Activated naive CD4-positive, alpha-beta T cell treated with anti-CD3 and anti-CD28 coated beads, Interleukin-2, amount 50 U/mL, for 16 hours (primary cell): Measurements from ENCODE around the gene LIG1.
"Not testable (repeated sequence)": the region's sequence is repeated elsewhere in the genome, so short reads cannot be mapped to it uniquely, and the experiment has no call there.

Experiments
- DNase-seq: peaks from one replicate; pipeline ENCODE4 v3.0.0-alpha.2; 2020

Gene LIG1

GRCh38 chr19:48120505-48120904 lies 49.6 kb downstream of the LIG1 start:
- no peak for DNase-seq

- no peak for DNase-seq
These were observed 52.0 kb downstream of the LIG1 start for GRCh38 chr19:48118131-48118517.

GRCh38 chr19:48117515-48118130 lies 52.5 kb downstream of the LIG1 start:
- DNase-seq, result no peak

GRCh38 chr19:48113190-48113917 lies 56.8 kb downstream of the LIG1 start:
- no peak for DNase-seq

GRCh38 chr19:48111280-48111679 lies 58.9 kb downstream of the LIG1 start:
- no peak for DNase-seq

GRCh38 chr19:48110350-48110966 lies 59.7 kb downstream of the LIG1 start, which contains the start of gene PLA2G4C:
TSS of gene PLA2G4C (minus strand) at chr19:48110817. CDS start at chr19:48106529, 4,288 bp downstream.
- DNase-seq, result peak; percentile 86

GRCh38 chr19:48108997-48109782 lies 61.0 kb downstream of the LIG1 start:
- no peak for DNase-seq

- DNase-seq, result no peak
These were observed 66.2 kb downstream of the LIG1 start for GRCh38 chr19:48103922-48104321.

- DNase-seq, result peak; percentile 21
These were observed 67.0 kb downstream of the LIG1 start for GRCh38 chr19:48102870-48103751.

GRCh38 chr19:48095612-48096175 lies 74.5 kb downstream of the LIG1 start:
- no peak for DNase-seq

- no peak for DNase-seq
These were observed 75.3 kb downstream of the LIG1 start for GRCh38 chr19:48094855-48095203.

GRCh38 chr19:48094129-48094854 lies 75.9 kb downstream of the LIG1 start:
- no peak for DNase-seq

GRCh38 chr19:48091111-48091718 lies 78.9 kb downstream of the LIG1 start:
- not testable (repeated sequence) for DNase-seq

- no peak for DNase-seq
These were observed 79.8 kb downstream of the LIG1 start for GRCh38 chr19:48090281-48090802.

- not testable (repeated sequence) for DNase-seq
These were observed 81.2 kb downstream of the LIG1 start for GRCh38 chr19:48088991-48089390.

GRCh38 chr19:48085904-48086864 lies 84.0 kb downstream of the LIG1 start:
- no peak for DNase-seq

GRCh38 chr19:48085076-48085475 lies 85.1 kb downstream of the LIG1 start:
- DNase-seq, result no peak

GRCh38 chr19:48081106-48081505 lies 89.0 kb downstream of the LIG1 start:
- no peak for DNase-seq

- DNase-seq, result not testable (repeated sequence)
These were observed 99.9 kb downstream of the LIG1 start for GRCh38 chr19:48070177-48070769.
